ENCODE data around the gene HPX. TPM values are rescaled to one million over a fixed set of nuclear protein-coding genes. Genes with fewer than 3 reads are reported as not detected.
A peak's percentile ranks its signal among the peaks of the same experiment; 100 is the strongest.

Gene HPX
- total and polyA plus RNA-seq, 2 of the 13 experiments (the other 11 are each of a cell fraction or from before 2014, with no cell fraction given): 9.2 to 57.4 TPM

DNA sequence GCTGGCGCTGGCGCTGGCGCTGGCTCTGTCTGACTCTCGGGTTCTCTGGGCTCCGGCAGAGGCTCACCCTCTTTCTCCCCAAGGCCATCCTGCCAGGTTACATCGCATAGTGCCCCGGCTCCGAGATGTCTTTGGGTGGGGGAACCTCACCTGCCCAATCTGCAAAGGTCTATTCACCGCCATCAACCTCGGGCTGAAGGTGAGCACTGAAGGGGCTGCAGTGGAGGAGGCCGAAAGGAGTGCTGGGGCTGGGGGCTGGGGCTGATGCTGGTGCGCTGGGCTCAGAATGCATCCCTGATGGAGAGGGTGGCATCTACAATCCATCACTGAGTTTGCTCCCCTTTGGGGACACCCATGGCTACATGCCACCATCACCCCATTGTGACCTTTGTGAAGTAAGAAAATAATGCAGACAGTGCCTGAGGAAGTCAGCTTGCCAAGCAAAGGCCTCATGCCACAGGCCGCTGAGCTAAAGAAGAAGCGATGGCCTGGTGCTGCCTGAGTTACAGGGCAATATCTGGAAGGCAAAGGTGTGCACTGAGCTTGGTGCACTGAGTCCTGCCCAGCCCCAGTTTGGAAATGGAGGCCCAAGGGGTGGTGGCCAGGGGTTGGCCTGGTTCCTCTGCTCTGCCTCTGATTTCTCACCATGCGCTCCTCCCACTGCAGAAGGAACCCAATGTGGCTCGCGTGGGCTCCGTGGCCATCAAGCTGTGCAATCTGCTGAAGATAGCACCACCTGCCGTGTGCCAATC lies 49.9 kb downstream of the HPX start (continued):
- TF ChIP-seq, protein P1, sequence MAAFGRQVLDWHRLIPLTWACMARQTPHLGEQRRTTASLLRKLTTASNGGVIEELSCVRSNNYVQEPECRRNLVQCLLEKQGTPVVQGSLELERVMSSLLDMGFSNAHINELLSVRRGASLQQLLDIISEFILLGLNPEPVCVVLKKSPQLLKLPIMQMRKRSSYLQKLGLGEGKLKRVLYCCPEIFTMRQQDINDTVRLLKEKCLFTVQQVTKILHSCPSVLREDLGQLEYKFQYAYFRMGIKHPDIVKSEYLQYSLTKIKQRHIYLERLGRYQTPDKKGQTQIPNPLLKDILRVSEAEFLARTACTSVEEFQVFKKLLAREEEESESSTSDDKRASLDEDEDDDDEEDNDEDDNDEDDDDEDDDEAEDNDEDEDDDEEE (CRISPR knock-in tag; IDR thresholded peaks at IDR 0.05): no peak

DNA sequence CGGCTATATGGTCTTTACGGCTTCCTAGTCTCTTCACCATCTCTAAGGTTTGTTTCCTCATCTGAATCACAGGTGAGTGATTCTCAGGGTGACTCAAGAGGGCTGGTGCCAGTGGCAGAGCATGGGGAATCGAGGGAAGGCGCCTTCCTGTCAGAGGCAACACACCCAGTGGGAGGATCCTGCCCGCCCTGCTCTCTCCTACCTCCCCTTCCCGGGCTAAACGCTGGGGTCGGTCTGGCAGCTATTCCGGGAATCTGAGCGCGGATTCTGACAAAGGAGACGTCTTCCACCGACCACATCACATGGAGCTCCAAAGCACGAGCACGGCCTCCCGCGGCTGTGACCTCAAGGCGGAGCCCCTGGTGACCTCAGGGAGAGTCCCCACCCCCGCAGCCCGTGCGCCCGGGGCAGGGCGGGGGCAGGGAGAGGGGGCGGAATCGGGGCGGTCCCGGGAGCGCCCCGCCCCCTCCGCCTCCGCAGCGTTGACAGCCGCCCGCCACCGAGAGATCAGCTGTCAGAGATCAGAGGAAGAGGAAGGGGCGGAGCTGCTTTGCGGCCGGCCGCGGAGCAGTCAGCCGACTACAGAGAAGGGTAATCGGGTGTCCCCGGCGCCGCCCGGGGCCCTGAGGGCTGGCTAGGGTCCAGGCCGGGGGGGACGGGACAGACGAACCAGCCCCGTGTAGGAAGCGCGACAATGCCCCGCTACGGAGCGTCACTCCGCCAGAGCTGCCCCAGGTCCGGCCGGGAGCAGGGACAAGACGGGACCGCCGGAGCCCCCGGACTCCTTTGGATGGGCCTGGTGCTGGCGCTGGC lies 50.7 kb downstream of the HPX start, which contains the start of gene SMPD1:
Gene SMPD1, plus strand, starts transcription at position 570 of the 813 bp plus-strand sequence. Its CDS starts 125 bp downstream, at position 695.
- Histone ChIP-seq H3K4me1 (ENCODE audit: insufficient read depth, low read length) (peaks cover 36% of the 10 kb centered on the region), H3K27me3 (ENCODE audit: control insufficient read depth in 1 of 2, insufficient read depth in 2 of 2, low read length in 2 of 2) (no peaks in the 10 kb centered on the region; a peak in 3 of 5 replicates), H4K20me1 (ENCODE audit: insufficient read depth, low read length) (no peaks in the 10 kb centered on the region), H3K27ac (ENCODE audit: extremely low read length, insufficient read depth, low read length) (no peak within 1 kb of the TSS), H3K79me2 (ENCODE audit: insufficient read depth, low read length) (no peaks in the 10 kb centered on the region), H3K9me3 (ENCODE audit: low read length) (no peaks in the 10 kb centered on the region), H3K9ac (ENCODE audit: insufficient read depth, low read depth, low read length) (peak within 1 kb of the TSS; percentile 36), H2AFZ (ENCODE audit: low read length) (no peak within 1 kb of the TSS), H3K4me3 (replicated peaks in 1 of 3; ENCODE audit: insufficient read depth in 1 of 3, low read depth in 2 of 3, low read length in 3 of 3) (peak within 1 kb of the TSS; percentile 68 to 81 (median 78)), H3K4me2 (ENCODE audit: low read depth, low read length) (peak within 1 kb of the TSS; percentile 78), H3K36me3 (replicated peaks in 1 of 2; ENCODE audit: control insufficient read depth in 1 of 2, insufficient read depth in 2 of 2, low read length in 2 of 2) (no peaks in the 10 kb centered on the region)
- DNase-seq (ENCODE audit: low spot score) (peak; percentile 74), ATAC-seq (peak; percentile 91), FAIRE-seq (no peak)
- CTCF ChIA-PET (ENCODE audit: low intra/inter-chr PET ratio, low total read pairs): interaction anchor here (0.6 kb wide), 1 partner anchor 14 kb away, joined by 3 read pairs; no protein-coding TSS in a partner anchor
- in situ Hi-C loops (cut with HindIII; ENCODE audit: extremely low pct_ligation_motif_present, low pct_unique_long_range_greater_than_20kb): loop anchor here (10.0 kb wide), 1 partner anchor 115 kb away; no protein-coding TSS in a partner anchor
- intact Hi-C loops (cut with micrococcal nuclease; ENCODE audit: unreplicated experiment): loop anchor here (5.0 to 10.0 kb wide), 3 partner anchors 52 to 295 kb away; partner anchors contain the start of genes ARFIP2, HPX, MRPL17 and TIMM10B
- no TSS peak for BruUV-seq (replicated peaks)
- POLR2A ChIA-PET: interaction anchor here (0.8 to 2.4 kb wide), 14 partner anchors 9 to 293 kb away, joined by 3 to 18 read pairs (median 5); partner anchors contain the start of genes APBB1, ARFIP2, HPX and MRPL17
- WGBS (ENCODE audit: low lambda C conversion rate): 4% methylated on average over 8 of the region's 63 CpGs
- TF ChIP-seq, protein P2, sequence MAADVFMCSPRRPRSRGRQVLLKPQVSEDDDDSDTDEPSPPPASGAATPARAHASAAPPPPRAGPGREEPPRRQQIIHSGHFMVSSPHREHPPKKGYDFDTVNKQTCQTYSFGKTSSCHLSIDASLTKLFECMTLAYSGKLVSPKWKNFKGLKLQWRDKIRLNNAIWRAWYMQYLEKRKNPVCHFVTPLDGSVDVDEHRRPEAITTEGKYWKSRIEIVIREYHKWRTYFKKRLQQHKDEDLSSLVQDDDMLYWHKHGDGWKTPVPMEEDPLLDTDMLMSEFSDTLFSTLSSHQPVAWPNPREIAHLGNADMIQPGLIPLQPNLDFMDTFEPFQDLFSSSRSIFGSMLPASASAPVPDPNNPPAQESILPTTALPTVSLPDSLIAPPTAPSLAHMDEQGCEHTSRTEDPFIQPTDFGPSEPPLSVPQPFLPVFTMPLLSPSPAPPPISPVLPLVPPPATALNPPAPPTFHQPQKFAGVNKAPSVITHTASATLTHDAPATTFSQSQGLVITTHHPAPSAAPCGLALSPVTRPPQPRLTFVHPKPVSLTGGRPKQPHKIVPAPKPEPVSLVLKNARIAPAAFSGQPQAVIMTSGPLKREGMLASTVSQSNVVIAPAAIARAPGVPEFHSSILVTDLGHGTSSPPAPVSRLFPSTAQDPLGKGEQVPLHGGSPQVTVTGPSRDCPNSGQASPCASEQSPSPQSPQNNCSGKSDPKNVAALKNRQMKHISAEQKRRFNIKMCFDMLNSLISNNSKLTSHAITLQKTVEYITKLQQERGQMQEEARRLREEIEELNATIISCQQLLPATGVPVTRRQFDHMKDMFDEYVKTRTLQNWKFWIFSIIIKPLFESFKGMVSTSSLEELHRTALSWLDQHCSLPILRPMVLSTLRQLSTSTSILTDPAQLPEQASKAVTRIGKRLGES (CRISPR knock-in tag; IDR thresholded peaks at IDR 0.05; ENCODE audit: borderline replicate concordance): no peak
- peak; percentile 69; the same call in 1 of the 2 replicates for TF ChIP-seq TAF1 (CRISPR knock-in tag; IDR thresholded peaks at IDR 0.05)
- TF ChIP-seq, protein P3, sequence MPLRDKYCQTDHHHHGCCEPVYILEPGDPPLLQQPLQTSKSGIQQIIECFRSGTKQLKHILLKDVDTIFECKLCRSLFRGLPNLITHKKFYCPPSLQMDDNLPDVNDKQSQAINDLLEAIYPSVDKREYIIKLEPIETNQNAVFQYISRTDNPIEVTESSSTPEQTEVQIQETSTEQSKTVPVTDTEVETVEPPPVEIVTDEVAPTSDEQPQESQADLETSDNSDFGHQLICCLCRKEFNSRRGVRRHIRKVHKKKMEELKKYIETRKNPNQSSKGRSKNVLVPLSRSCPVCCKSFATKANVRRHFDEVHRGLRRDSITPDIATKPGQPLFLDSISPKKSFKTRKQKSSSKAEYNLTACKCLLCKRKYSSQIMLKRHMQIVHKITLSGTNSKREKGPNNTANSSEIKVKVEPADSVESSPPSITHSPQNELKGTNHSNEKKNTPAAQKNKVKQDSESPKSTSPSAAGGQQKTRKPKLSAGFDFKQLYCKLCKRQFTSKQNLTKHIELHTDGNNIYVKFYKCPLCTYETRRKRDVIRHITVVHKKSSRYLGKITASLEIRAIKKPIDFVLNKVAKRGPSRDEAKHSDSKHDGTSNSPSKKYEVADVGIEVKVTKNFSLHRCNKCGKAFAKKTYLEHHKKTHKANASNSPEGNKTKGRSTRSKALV (CRISPR knock-in tag; IDR thresholded peaks at IDR 0.05): no peak
- peak; percentile 20 for TF ChIP-seq TEAD3 (CRISPR knock-in tag; optimal IDR thresholded peaks at IDR 0.05; ENCODE audit: borderline replicate concordance)
- TF ChIP-seq ZNF343 (CRISPR knock-in tag; IDR thresholded peaks at IDR 0.05): peak; percentile 80
- TF ChIP-seq, protein P4, sequence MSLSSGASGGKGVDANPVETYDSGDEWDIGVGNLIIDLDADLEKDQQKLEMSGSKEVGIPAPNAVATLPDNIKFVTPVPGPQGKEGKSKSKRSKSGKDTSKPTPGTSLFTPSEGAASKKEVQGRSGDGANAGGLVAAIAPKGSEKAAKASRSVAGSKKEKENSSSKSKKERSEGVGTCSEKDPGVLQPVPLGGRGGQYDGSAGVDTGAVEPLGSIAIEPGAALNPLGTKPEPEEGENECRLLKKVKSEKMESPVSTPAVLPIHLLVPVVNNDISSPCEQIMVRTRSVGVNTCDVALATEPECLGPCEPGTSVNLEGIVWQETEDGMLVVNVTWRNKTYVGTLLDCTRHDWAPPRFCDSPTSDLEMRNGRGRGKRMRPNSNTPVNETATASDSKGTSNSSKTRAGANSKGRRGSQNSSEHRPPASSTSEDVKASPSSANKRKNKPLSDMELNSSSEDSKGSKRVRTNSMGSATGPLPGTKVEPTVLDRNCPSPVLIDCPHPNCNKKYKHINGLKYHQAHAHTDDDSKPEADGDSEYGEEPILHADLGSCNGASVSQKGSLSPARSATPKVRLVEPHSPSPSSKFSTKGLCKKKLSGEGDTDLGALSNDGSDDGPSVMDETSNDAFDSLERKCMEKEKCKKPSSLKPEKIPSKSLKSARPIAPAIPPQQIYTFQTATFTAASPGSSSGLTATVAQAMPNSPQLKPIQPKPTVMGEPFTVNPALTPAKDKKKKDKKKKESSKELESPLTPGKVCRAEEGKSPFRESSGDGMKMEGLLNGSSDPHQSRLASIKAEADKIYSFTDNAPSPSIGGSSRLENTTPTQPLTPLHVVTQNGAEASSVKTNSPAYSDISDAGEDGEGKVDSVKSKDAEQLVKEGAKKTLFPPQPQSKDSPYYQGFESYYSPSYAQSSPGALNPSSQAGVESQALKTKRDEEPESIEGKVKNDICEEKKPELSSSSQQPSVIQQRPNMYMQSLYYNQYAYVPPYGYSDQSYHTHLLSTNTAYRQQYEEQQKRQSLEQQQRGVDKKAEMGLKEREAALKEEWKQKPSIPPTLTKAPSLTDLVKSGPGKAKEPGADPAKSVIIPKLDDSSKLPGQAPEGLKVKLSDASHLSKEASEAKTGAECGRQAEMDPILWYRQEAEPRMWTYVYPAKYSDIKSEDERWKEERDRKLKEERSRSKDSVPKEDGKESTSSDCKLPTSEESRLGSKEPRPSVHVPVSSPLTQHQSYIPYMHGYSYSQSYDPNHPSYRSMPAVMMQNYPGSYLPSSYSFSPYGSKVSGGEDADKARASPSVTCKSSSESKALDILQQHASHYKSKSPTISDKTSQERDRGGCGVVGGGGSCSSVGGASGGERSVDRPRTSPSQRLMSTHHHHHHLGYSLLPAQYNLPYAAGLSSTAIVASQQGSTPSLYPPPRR (CRISPR knock-in tag; IDR thresholded peaks at IDR 0.05; ENCODE audit: borderline replicate concordance): peak; percentile 65

Measured in HepG2 (cell line).